ENCODE data around the gene OR14K1. TPM values are rescaled to one million over a fixed set of nuclear protein-coding genes. Genes with fewer than 3 reads are reported as not detected.

OR14K1 gene
- polyA plus RNA-seq, 2 of the 4 experiments (the other 2 are of a cell fraction), result not detected

GRCh38 chr1:247746391-247746935 is 8.0 kb downstream of the OR14K1 start (continued):
- TF ChIP-seq, protein P1, sequence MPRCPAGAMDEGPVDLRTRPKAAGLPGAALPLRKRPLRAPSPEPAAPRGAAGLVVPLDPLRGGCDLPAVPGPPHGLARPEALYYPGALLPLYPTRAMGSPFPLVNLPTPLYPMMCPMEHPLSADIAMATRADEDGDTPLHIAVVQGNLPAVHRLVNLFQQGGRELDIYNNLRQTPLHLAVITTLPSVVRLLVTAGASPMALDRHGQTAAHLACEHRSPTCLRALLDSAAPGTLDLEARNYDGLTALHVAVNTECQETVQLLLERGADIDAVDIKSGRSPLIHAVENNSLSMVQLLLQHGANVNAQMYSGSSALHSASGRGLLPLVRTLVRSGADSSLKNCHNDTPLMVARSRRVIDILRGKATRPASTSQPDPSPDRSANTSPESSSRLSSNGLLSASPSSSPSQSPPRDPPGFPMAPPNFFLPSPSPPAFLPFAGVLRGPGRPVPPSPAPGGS (IDR thresholded peaks at IDR 0.05), result no peak
- no peak for TF ChIP-seq ZFP36 (IDR thresholded peaks at IDR 0.05; ENCODE audit: borderline replicate concordance, partially characterized antibody)
- TF ChIP-seq FOSB (CRISPR knock-in tag; IDR thresholded peaks at IDR 0.05), result no peak
- TF ChIP-seq SREBF2 (IDR thresholded peaks at IDR 0.05), result no peak
- no peak for TF ChIP-seq ESRRA (IDR thresholded peaks at IDR 0.05; ENCODE audit: borderline replicate concordance, low read length)
- TF ChIP-seq TP53 (CRISPR knock-in tag; IDR thresholded peaks at IDR 0.05), result no peak
- TF ChIP-seq HES2 (IDR thresholded peaks at IDR 0.05), result no peak
- TF ChIP-seq ZC3H11A (IDR thresholded peaks at IDR 0.05), result no peak
- TF ChIP-seq RARB (CRISPR knock-in tag; IDR thresholded peaks at IDR 0.05), result no peak
- TF ChIP-seq MYC (IDR thresholded peaks at IDR 0.05; ENCODE audit: borderline replicate concordance, low read length), result no peak
- no peak for TF ChIP-seq RFX5 (IDR thresholded peaks at IDR 0.05)

DNA sequence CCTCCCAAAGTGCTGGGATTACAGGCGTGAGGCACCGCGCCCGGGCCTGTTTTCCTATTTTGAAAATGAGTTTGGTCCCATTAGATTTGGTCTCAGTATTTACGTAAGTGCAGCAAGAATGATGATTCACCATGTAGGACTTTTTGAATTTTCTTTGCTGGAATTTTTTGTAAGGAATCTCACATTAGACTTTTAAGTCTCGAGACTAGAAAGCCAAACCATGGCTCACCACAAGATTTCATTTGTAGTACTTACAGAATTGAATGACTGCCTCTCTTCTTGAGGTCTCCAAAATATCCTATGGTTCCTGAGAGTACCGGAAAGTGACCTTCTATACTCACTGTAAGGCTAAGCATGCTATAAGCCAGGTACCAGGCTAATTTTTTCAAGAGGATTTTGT is 9.2 kb downstream of the OR14K1 start:
- ATAC-seq (no peak), FAIRE-seq (no peak), DNase-seq (ENCODE audit: low read depth in 1 of 2, low spot score in 1 of 2) (no peak)
- H3K4me2 ChIP-seq, result no peak overlapping the region
- WGBS (ENCODE audit: missing lambda C conversion rate), result 20% methylated on average over 7 of the region's 7 CpGs
- H3K9me3 ChIP-seq, result peaks cover 4% of the 10 kb centered on the region; the same call in 1 of the 3 replicates
- H3K4me1 ChIP-seq, result no peaks in the 10 kb centered on the region
- CTCF ChIA-PET, result no interaction called here
- TF ChIP-seq MAZ (IDR thresholded peaks at IDR 0.05; ENCODE audit: borderline replicate concordance, low read depth, low read length), result no peak
- TF ChIP-seq, protein P1 (IDR thresholded peaks at IDR 0.05), result no peak
- H3K27ac ChIP-seq, result no peak overlapping the region
- POLR2A ChIA-PET, result no interaction called here
- no peak overlapping the region for H3K4me3 ChIP-seq

- no peaks in the 10 kb centered on the region for H3K4me1 ChIP-seq
- 24% methylated on average over 2 of the region's 2 CpGs for WGBS (ENCODE audit: missing lambda C conversion rate)
- ATAC-seq (no peak), FAIRE-seq (no peak), DNase-seq (ENCODE audit: low read depth in 1 of 2, low spot score in 1 of 2) (no peak)
- H3K9me3 ChIP-seq, result peaks cover 4% of the 10 kb centered on the region; the same call in 1 of the 3 replicates
- no peak within 1 kb of the TSS for H3K4me3 ChIP-seq
- no peak for TF ChIP-seq RARB (CRISPR knock-in tag; IDR thresholded peaks at IDR 0.05)
- no peak for TF ChIP-seq CEBPB (IDR thresholded peaks at IDR 0.05)
- TF ChIP-seq MYC (IDR thresholded peaks at IDR 0.05; ENCODE audit: borderline replicate concordance, low read length), result no peak
- TF ChIP-seq MAX (IDR thresholded peaks at IDR 0.05), result no peak
- no peak for TF ChIP-seq PHF8 (IDR thresholded peaks at IDR 0.05; ENCODE audit: borderline replicate concordance, low read depth)
- no peak for TF ChIP-seq POLR2AphosphoS2 (conservative IDR thresholded peaks at IDR 0.05; ENCODE audit: low read length)
- TF ChIP-seq KDM5A (IDR thresholded peaks at IDR 0.05), result no peak
- no peak for TF ChIP-seq HES2 (IDR thresholded peaks at IDR 0.05)
- TF ChIP-seq PBX3 (IDR thresholded peaks at IDR 0.05), result no peak
- TF ChIP-seq EHMT2 (IDR thresholded peaks at IDR 0.05; ENCODE audit: low read depth), result no peak
- TF ChIP-seq TP53 (CRISPR knock-in tag; IDR thresholded peaks at IDR 0.05), result no peak
- no peak within 1 kb of the TSS for H3K27ac ChIP-seq
- ChIA-PET CTCF (no interaction called here), POLR2A (no interaction called here)
- no peak within 1 kb of the TSS for H3K4me2 ChIP-seq
These were observed 9.6 kb downstream of the OR14K1 start, which contains the start of gene OR14A2 for GRCh38 chr1:247748041-247748440. TSS of gene OR14A2 (minus strand) at chr1:247748141.
